Keratinocyte (primary cell): ENCODE results near the gene SPECC1. TPM values are rescaled to one million over a fixed set of nuclear protein-coding genes. Genes with fewer than 3 reads are reported as not detected.

Experiments used
- DNase-seq: peaks from one replicate; pipeline ENCODE4 v3.0.0-alpha.2; 2011; ENCODE audit warnings: low read depth, missing footprints, low spot score
- FAIRE-seq: peaks from 2 replicates; lab custom pipeline; 2011; peaks lifted over from hg19 to GRCh38; lab: Jason Lieb, UNC
- H2AFZ ChIP-seq: 2 replicates; pipeline ENCODE4 v1.6.0; 2012; ENCODE audit warnings: low read length, control low read depth, inconsistent platforms; ENCODE audit not compliant: control insufficient read depth
- H3K27ac ChIP-seq: 2 replicates; pipeline ENCODE4 v1.5.1; 2011; ENCODE audit warnings: low read length; ENCODE audit not compliant: control insufficient read depth, insufficient read depth
- H3K27me3 ChIP-seq: 3 replicates; pipeline ENCODE4 v1.6.0; 2011; ENCODE audit warnings: low read length; ENCODE audit not compliant: control insufficient read depth, insufficient read depth; ENCODE audit errors: extremely low read depth
- H3K36me3 ChIP-seq, 2 experiments: 2 replicates in 1 of 2; 3 replicates in 1 of 2; pipeline ENCODE4 v1.5.1; 2011; ENCODE audit warnings: low read length in 2 of 2, mild to moderate bottlenecking in 1 of 2; ENCODE audit not compliant: control insufficient read depth in 2 of 2, insufficient read depth in 2 of 2; ENCODE audit errors: extremely low read depth in 1 of 2
- H3K4me1 ChIP-seq: 3 replicates; pipeline ENCODE4 v1.5.1; 2011; ENCODE audit warnings: low read length; ENCODE audit not compliant: control insufficient read depth, insufficient read depth; ENCODE audit errors: extremely low read depth
- H3K4me2 ChIP-seq: 3 replicates; pipeline ENCODE4 v1.6.0; 2011; ENCODE audit warnings: low read depth, low read length; ENCODE audit not compliant: control insufficient read depth, insufficient read depth; ENCODE audit errors: extremely low read depth
- H3K4me3 ChIP-seq, 3 experiments: fragments of 200-600 bp in 1 of 3; sonication (generic) in 1 of 3; 2 replicates in 2 of 3; 3 replicates in 1 of 3; pipeline ENCODE4 v1.5.1; 2011 to 2016; ENCODE audit warnings: low read length in 3 of 3, mild to moderate bottlenecking in 3 of 3, control low read depth in 2 of 3, inconsistent platforms in 1 of 3, low read depth in 1 of 3, mixed read lengths in 1 of 3, mixed run types in 1 of 3, moderate library complexity in 1 of 3; ENCODE audit not compliant: control insufficient read depth in 2 of 3, insufficient read depth in 2 of 3; ENCODE audit errors: extremely low read depth in 1 of 3
- H3K79me2 ChIP-seq: 2 replicates; pipeline ENCODE4 v1.6.0; 2012; ENCODE audit warnings: low read length; ENCODE audit not compliant: control insufficient read depth, insufficient read depth
- H3K9ac ChIP-seq: 3 replicates; pipeline ENCODE4 v1.6.0; 2011; ENCODE audit warnings: low read length; ENCODE audit not compliant: control insufficient read depth, insufficient read depth; ENCODE audit errors: extremely low read depth
- H3K9me1 ChIP-seq: 3 replicates; pipeline ENCODE4 v1.6.0; 2011; ENCODE audit warnings: low read length; ENCODE audit not compliant: control insufficient read depth, insufficient read depth; ENCODE audit errors: extremely low read depth
- H3K9me3 ChIP-seq: 2 replicates; pipeline ENCODE4 v1.5.1; 2012; ENCODE audit warnings: low read depth, low read length; ENCODE audit not compliant: control insufficient read depth
- H4K20me1 ChIP-seq: 3 replicates; pipeline ENCODE4 v1.6.0; 2011; ENCODE audit warnings: low read length; ENCODE audit not compliant: control insufficient read depth, insufficient read depth; ENCODE audit errors: extremely low read depth
- CTCF ChIP-seq, 3 experiments: IDR thresholded peaks in 1 of 3; conservative IDR thresholded peaks in 1 of 3; optimal IDR thresholded peaks in 1 of 3; 2 replicates in 2 of 3; 3 replicates in 1 of 3; pipeline versions ENCODE3 to v1.5.1; 2011; ENCODE audit warnings: low read length in 3 of 3, mild to moderate bottlenecking in 3 of 3, moderate library complexity in 2 of 3, control low read depth in 1 of 3, inconsistent platforms in 1 of 3; ENCODE audit not compliant: insufficient read depth in 2 of 3; ENCODE audit errors: extremely low read depth in 1 of 3
- EZH2 ChIP-seq: IDR thresholded peaks from one replicate; pipeline ENCODE4 v1.6.1; 2012; ENCODE audit warnings: inconsistent platforms, mild to moderate bottlenecking, low read length, moderate library complexity
- dilution Hi-C: fragments of 300-500 bp; cut with MboI; formaldehyde crosslinking; loops from one replicate; pipeline ENCODE4 v1.7.0; 2020; ENCODE audit warnings: low sequenced_read_pairs; ENCODE audit not compliant: extremely low pct_ligation_motif_present
- polyA plus RNA-seq, 5 experiments: library from polyadenylated mRNA; depleted of rRNA in 3 of 5; stranded (reverse) in 3 of 5; stranded (forward) in 1 of 5; unstranded in 1 of 5; fragments of >200 nt; gene quantifications; 1 replicate in 1 of 5; 2 replicates in 3 of 5; 3 replicates in 1 of 5; pipeline versions ENCODE4 v1.2.1 to v1.2.3, GENCODE V29; 2011 to 2012; ENCODE audit warnings: missing spikeins in 2 of 5, low read depth in 1 of 5, low replicate concordance in 1 of 5

SPECC1 gene
- polyA plus RNA-seq, 1 donor (not counting 4 experiments of a cell fraction or from before 2014, with no cell fraction given), result 20.9 TPM

GRCh38 chr17:20063665-20064648 is 54.8 kb downstream of the SPECC1 start:
- Histone ChIP-seq H3K9ac (peak overlapping the region; percentile 8), H3K79me2 (no peaks in the 10 kb centered on the region), H4K20me1 (no peaks in the 10 kb centered on the region), H3K27ac (peak overlapping the region; percentile 45), H3K36me3 (no peaks in the 10 kb centered on the region), H3K4me3 (peak overlapping the region in 2 of 3 experiments; percentile 6 to 32), H3K4me2 (peak overlapping the region; percentile 77), H3K4me1 (peaks cover 34% of the 10 kb centered on the region), H3K9me3 (no peaks in the 10 kb centered on the region), H2AFZ (peak overlapping the region; percentile 16), H3K9me1 (no peaks in the 10 kb centered on the region), H3K27me3 (no peaks in the 10 kb centered on the region)
- peak; percentile 94 for FAIRE-seq
- dilution Hi-C loops, result no loop called here
- DNase-seq, result peak; percentile 55
- no peak for TF ChIP-seq CTCF (optimal IDR thresholded peaks at IDR 0.05 in 1 of 3, IDR thresholded peaks at IDR 0.05 in 1 of 3, conservative IDR thresholded peaks at IDR 0.05 in 1 of 3; ENCODE audit: extremely low read depth in 1 of 3, insufficient read depth in 2 of 3, low read length in 3 of 3)
- TF ChIP-seq EZH2, result no peak

GRCh38 chr17:20066253-20066652 is 57.1 kb downstream of the SPECC1 start:
- no peak for TF ChIP-seq CTCF (optimal IDR thresholded peaks at IDR 0.05 in 1 of 3, IDR thresholded peaks at IDR 0.05 in 1 of 3, conservative IDR thresholded peaks at IDR 0.05 in 1 of 3; ENCODE audit: extremely low read depth in 1 of 3, insufficient read depth in 2 of 3, low read length in 3 of 3)
- no peak for TF ChIP-seq EZH2
- Histone ChIP-seq H3K4me1 (peaks cover 32% of the 10 kb centered on the region), H4K20me1 (no peaks in the 10 kb centered on the region), H3K27me3 (no peaks in the 10 kb centered on the region), H2AFZ (no peak overlapping the region), H3K9ac (no peak overlapping the region), H3K27ac (no peak overlapping the region), H3K9me3 (no peaks in the 10 kb centered on the region), H3K79me2 (no peaks in the 10 kb centered on the region), H3K4me3 (no peak overlapping the region), H3K4me2 (no peak overlapping the region), H3K9me1 (no peaks in the 10 kb centered on the region), H3K36me3 (no peaks in the 10 kb centered on the region)
- dilution Hi-C loops, result no loop called here
- DNase-seq (peak; percentile 28), FAIRE-seq (peak; percentile 98)
